GM23338 (cell line): ENCODE data around the gene FAM219A. TPM values are rescaled to one million over a fixed set of nuclear protein-coding genes. Genes with fewer than 3 reads are reported as not detected.

ENCODE experiments used
- ATAC-seq: fragments of 200-7000 bp; cut with Tn5 transposase; 3 replicates; pipeline ENCODE4 v1.9.1; 2020
- DNase-seq: peaks from one replicate; pipeline ENCODE4 v3.0.0-alpha.2; 2015; ENCODE audit warnings: low spot score
- H2AFZ ChIP-seq: fragments of 200-600 bp; sonication (generic); 2 replicates; pipeline ENCODE4 v1.8.0; 2016; ENCODE audit warnings: antibody characterized with exemption, mild to moderate bottlenecking, moderate library complexity
- H3F3A ChIP-seq: fragments of 200-600 bp; sonication (generic); replicated peaks from 2 replicates; pipeline ENCODE4 v1.8.0; 2017; ENCODE audit warnings: antibody characterized with exemption, mixed run types, low read depth
- H3K27ac ChIP-seq: fragments of 200-600 bp; sonication (generic); 2 replicates; pipeline ENCODE4 v1.6.1; 2016; ENCODE audit warnings: low read depth
- H3K27me3 ChIP-seq: fragments of 200-600 bp; sonication (generic); 2 replicates; pipeline ENCODE4 v1.8.0; 2016; ENCODE audit warnings: mild to moderate bottlenecking, mixed run types, moderate library complexity; ENCODE audit not compliant: insufficient read depth
- H3K36me3 ChIP-seq: fragments of 200-600 bp; sonication (generic); 2 replicates; pipeline ENCODE4 v1.8.0; 2016; ENCODE audit warnings: mild to moderate bottlenecking; ENCODE audit not compliant: insufficient read depth
- H3K4me1 ChIP-seq: fragments of 200-600 bp; sonication (generic); 2 replicates; pipeline ENCODE4 v1.8.0; 2016; ENCODE audit warnings: mild to moderate bottlenecking, moderate library complexity; ENCODE audit not compliant: insufficient read depth
- H3K4me2 ChIP-seq: fragments of 200-600 bp; sonication (generic); 2 replicates; pipeline ENCODE4 v1.7.1; 2017; ENCODE audit warnings: mixed run types
- H3K4me3 ChIP-seq: fragments of 200-600 bp; sonication (generic); 2 replicates; pipeline ENCODE4 v1.6.1; 2016; ENCODE audit warnings: mixed run types
- H3K79me2 ChIP-seq: fragments of 200-600 bp; sonication (generic); replicated peaks from 2 replicates; pipeline ENCODE4 v1.8.0; 2017; ENCODE audit warnings: mild to moderate bottlenecking; ENCODE audit not compliant: insufficient read depth
- H3K9me2 ChIP-seq: fragments of 200-600 bp; sonication (generic); 2 replicates; pipeline ENCODE4 v1.8.0; 2017; ENCODE audit not compliant: insufficient read depth
- H4K20me1 ChIP-seq: fragments of 200-600 bp; sonication (generic); replicated peaks from 2 replicates; pipeline ENCODE4 v1.8.0; 2017; ENCODE audit warnings: mild to moderate bottlenecking; ENCODE audit not compliant: insufficient read depth
- H3K27ac Mint-ChIP-seq: 2 replicates; pipeline ENCODE4 v1.8.0; 2020; ENCODE audit warnings: inconsistent platforms, mild to moderate bottlenecking, moderate library complexity, mixed read lengths
- H3K27me3 Mint-ChIP-seq: 3 replicates; pipeline ENCODE4 v1.8.0; 2022; ENCODE audit warnings: low read depth, mild to moderate bottlenecking, moderate library complexity, mixed read lengths, inconsistent platforms; ENCODE audit not compliant: insufficient read depth, poor library complexity
- H3K36me3 Mint-ChIP-seq: 3 replicates; pipeline ENCODE4 v1.8.0; 2021; ENCODE audit warnings: low read depth, mild to moderate bottlenecking, inconsistent platforms, moderate library complexity, mixed read lengths
- H3K4me1 Mint-ChIP-seq: 3 replicates; pipeline ENCODE4 v1.8.0; 2020; ENCODE audit warnings: mild to moderate bottlenecking, inconsistent platforms, mixed read lengths
- H3K4me3 Mint-ChIP-seq: 3 replicates; pipeline ENCODE4 v1.8.0; 2021; ENCODE audit warnings: moderate library complexity, mild to moderate bottlenecking, inconsistent platforms, mixed read lengths
- H3K9me3 Mint-ChIP-seq: 3 replicates; pipeline ENCODE4 v1.8.0; 2020; ENCODE audit warnings: moderate library complexity, mild to moderate bottlenecking, inconsistent platforms, mixed read lengths
- CREB1 ChIP-seq: fragments of 250-450 bp; sonication (Bioruptor Pico); IDR thresholded peaks from 2 replicates; pipeline ENCODE4 v1.5.0; 2020; ENCODE audit warnings: low read depth, mild to moderate bottlenecking, moderate library complexity
- CTCF ChIP-seq, 2 experiments: fragments of 200-600 bp in 1 of 2; sonication (generic) in 1 of 2; conservative IDR thresholded peaks; 2 replicates each; pipeline versions ENCODE4 v1.5.1 to v1.6.1; 2016 to 2017; ENCODE audit warnings: antibody characterized with exemption in 2 of 2, low read depth in 2 of 2, mild to moderate bottlenecking in 2 of 2, moderate library complexity in 1 of 2
- ETS1 ChIP-seq: IDR thresholded peaks from 2 replicates; pipeline ENCODE4 v1.6.1; 2016; ENCODE audit warnings: antibody characterized with exemption
- EZH2 ChIP-seq: fragments of 200-600 bp; sonication (generic); IDR thresholded peaks from one replicate; pipeline ENCODE4 v1.8.0; 2017; ENCODE audit warnings: antibody characterized with exemption, mild to moderate bottlenecking, low read depth; ENCODE audit not compliant: unreplicated experiment
- EZH2phosphoT487 ChIP-seq: fragments of 200-600 bp; sonication (generic); IDR thresholded peaks from one replicate; pipeline ENCODE4 v1.8.1; 2018; ENCODE audit warnings: antibody characterized with exemption; ENCODE audit not compliant: unreplicated experiment
- JUNB ChIP-seq: IDR thresholded peaks from one replicate; pipeline ENCODE4 v1.6.1; 2016; ENCODE audit warnings: antibody characterized with exemption; ENCODE audit not compliant: unreplicated experiment
- NANOG ChIP-seq: IDR thresholded peaks from 2 replicates; pipeline ENCODE4 v1.6.1; 2016; ENCODE audit warnings: antibody characterized with exemption, borderline replicate concordance
- REST ChIP-seq: IDR thresholded peaks from one replicate; pipeline ENCODE4 v1.6.1; 2018; ENCODE audit warnings: antibody characterized with exemption; ENCODE audit not compliant: unreplicated experiment
- STAT1 ChIP-seq: IDR thresholded peaks from one replicate; pipeline ENCODE4 v1.6.1; 2016; ENCODE audit warnings: antibody characterized with exemption; ENCODE audit not compliant: unreplicated experiment
- ZNF114 ChIP-seq: fragments of 250-450 bp; sonication (Bioruptor Pico); IDR thresholded peaks from 2 replicates; pipeline ENCODE4 v1.5.0; 2020; ENCODE audit warnings: mild to moderate bottlenecking, moderate library complexity
- ZNF331 ChIP-seq: fragments of 250-450 bp; sonication (Bioruptor Pico); IDR thresholded peaks from 2 replicates; pipeline ENCODE4 v1.5.0; 2020; ENCODE audit warnings: low read depth, mild to moderate bottlenecking, moderate library complexity
- polyA plus RNA-seq: library from polyadenylated mRNA; unstranded; fragments of >200 nt; fragmentation: Nextera tagmentation; extraction: Ambion mirVana; gene quantifications from 2 replicates; pipeline ENCODE4 v1.2.1, GENCODE V29; 2016
- total RNA-seq: library from RNA; depleted of rRNA; stranded (reverse); fragments of >200 nt; shearing (Covaris generic); gene quantifications from 2 replicates; pipeline ENCODE4 v1.2.3, GENCODE V29; 2014

The FAM219A gene
- total and polyA plus RNA-seq, 2 experiments from 2014 or later, result 3.8 to 7.2 TPM

- TF ChIP-seq ZNF114 (CRISPR knock-in tag) (no peak), CREB1 (CRISPR knock-in tag) (no peak), CTCF (conservative IDR thresholded peaks at IDR 0.05; ENCODE audit: low read depth in 2 of 2) (no peak), NANOG (no peak), EZH2 (no peak), ETS1 (no peak), ZNF331 (CRISPR knock-in tag) (no peak)
Measured at GRCh38 chr9:34412336-34412735, 46.0 kb downstream of the FAM219A start (continued).

GRCh38 chr9:34409154-34409553, 49.2 kb downstream of the FAM219A start:
- no peaks in the 10 kb centered on the region for H3F3A ChIP-seq
- H3K36me3 Mint-ChIP-seq, result no peaks in the 10 kb centered on the region
- no peak overlapping the region for H3K4me3 ChIP-seq
- no peak overlapping the region for H3K27ac ChIP-seq
- ATAC-seq (no peak), DNase-seq (no peak)
- H3K4me3 Mint-ChIP-seq, result no peak overlapping the region
- H4K20me1 ChIP-seq, result peaks cover 3% of the 10 kb centered on the region; the same call in 1 of the 2 replicates
- no peaks in the 10 kb centered on the region for H3K9me3 Mint-ChIP-seq
- H3K9me2 ChIP-seq, result no peaks in the 10 kb centered on the region
- H3K79me2 ChIP-seq, result no peaks in the 10 kb centered on the region
- H3K4me1 Mint-ChIP-seq, result no peaks in the 10 kb centered on the region
- H3K4me1 ChIP-seq, result no peaks in the 10 kb centered on the region
- H2AFZ ChIP-seq, result no peak overlapping the region
- H3K36me3 ChIP-seq, result no peaks in the 10 kb centered on the region
- no peak overlapping the region for H3K27ac Mint-ChIP-seq
- no peak overlapping the region for H3K4me2 ChIP-seq
- H3K27me3 Mint-ChIP-seq, result peaks cover 3% of the 10 kb centered on the region
- no peaks in the 10 kb centered on the region for H3K27me3 ChIP-seq
- TF ChIP-seq JUNB (no peak), NANOG (no peak), EZH2 (no peak), EZH2phosphoT487 (no peak), ZNF114 (CRISPR knock-in tag) (no peak), STAT1 (no peak), ETS1 (no peak), ZNF331 (CRISPR knock-in tag) (no peak), REST (no peak)
